NCI-H2081 treated with DMSO at 0.1 percent for 48 hours (cell line): ENCODE measurements around the gene PTS.

Experiments used
- DNase-seq: peaks from one replicate; lab custom pipeline; 2025; lab: John Stamatoyannopoulos, UW

PTS gene

DNA sequence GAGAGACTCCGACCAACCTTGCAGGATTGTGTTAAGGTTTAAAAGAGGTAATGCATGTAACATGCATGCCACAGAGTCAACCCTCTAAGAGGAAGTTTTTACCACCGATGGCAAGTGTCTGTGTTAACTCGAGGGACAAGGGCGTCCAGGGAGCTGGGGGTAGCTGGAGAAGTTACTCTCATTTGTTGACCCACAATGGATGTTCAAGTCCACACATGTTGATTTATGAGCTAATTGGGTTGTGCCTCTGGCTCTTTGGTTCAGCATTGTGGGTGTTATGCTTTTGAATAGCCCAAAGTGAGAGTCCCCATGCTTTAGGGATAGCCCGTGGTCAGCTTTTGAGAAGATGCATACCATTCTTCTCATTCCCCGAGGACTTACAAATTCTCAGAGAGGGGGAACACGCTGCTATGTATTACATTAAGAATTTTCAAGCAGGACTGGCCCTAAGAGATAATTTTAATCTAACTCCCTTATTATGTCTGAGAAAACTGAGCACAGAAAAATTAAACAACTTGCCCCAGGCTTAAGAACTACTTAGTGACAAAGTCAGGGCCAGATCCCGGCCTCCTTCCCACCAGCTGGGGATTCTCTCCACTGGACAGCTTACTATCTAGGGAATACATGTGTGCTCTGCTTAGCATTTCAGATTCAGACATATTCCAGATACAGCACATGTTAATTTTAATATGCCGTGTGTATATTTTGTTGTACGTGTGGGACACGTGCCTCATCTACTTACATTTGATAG, 39.6 kb downstream of the PTS start:
- no peak for DNase-seq

DNA sequence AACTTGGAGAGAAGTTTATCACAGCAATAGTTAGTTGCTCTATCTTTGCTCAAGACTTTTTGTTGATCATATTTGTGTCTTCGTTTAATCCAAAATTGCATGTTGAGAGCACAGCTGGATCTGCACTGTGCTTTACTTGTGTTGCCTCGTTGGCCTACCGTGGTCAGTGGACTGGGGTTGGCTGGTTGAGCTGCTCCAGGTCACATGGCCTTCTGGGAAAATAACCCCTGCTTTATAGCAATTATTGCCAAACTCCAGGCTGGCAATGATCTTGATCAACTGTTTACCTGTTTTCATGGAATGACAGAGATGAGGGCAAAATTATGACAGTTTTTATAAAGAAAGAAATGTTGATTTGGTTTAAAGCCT, 40.2 kb downstream of the PTS start:
- no peak for DNase-seq

DNA sequence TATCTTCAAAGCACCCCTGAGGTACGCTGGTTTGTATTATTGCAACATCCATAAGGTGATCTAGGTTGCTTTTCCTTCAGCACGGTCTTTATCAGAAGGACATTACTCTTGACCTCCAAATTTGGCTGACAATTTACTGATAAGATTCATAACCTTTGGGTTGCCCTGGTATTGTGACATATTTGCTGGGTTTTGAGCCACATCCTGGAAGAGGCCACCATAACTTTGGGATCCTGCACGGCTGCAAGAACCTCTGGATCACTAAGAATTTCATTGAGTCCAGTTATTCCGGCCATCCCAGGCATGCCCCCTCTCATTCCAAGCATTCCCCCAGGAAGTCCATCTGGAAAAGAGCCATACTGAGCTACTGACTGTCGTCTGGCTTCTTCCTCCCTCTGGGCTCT, 41.0 kb downstream of the PTS start:
- DNase-seq, result no peak

DNA sequence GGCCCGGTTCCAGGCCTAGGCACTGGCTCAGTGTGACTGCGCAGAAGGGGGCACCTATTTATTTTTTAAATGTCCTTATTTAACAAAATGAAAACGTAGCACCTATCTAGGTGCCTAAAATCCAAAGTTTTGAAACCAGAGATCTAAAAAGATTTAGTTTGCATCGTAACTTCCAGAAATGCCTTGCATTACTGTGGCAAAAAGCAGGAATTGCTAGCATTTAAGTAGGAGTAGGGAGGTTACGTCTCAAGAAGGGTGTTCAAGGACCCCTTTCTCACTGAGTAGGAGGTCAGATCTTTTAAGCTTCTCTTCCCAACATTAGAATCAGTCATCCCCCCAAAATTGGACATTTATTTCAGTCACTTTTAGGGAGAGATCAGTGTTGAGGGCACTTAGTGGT, 42.2 kb downstream of the PTS start:
- DNase-seq, result no peak

DNA sequence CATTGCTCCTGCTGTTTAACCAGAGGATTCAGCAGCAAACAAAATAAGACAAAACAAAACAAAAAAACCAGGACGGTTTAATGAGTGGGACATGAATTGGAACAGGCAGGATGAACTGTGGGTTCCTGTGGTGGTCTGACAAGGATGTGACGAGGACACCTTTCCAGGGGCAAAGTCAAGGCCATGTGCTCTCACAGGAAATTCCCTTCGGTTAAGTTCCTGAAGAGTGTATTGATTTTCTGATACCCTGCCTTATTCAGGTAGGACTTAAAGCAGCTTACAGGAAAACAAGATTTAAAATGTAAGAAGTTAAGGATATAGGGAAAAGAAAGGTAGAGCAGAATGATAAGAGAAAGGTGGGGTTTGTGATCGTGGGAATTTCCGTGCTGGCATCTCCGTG, 42.9 kb downstream of the PTS start:
- no peak for DNase-seq

DNA sequence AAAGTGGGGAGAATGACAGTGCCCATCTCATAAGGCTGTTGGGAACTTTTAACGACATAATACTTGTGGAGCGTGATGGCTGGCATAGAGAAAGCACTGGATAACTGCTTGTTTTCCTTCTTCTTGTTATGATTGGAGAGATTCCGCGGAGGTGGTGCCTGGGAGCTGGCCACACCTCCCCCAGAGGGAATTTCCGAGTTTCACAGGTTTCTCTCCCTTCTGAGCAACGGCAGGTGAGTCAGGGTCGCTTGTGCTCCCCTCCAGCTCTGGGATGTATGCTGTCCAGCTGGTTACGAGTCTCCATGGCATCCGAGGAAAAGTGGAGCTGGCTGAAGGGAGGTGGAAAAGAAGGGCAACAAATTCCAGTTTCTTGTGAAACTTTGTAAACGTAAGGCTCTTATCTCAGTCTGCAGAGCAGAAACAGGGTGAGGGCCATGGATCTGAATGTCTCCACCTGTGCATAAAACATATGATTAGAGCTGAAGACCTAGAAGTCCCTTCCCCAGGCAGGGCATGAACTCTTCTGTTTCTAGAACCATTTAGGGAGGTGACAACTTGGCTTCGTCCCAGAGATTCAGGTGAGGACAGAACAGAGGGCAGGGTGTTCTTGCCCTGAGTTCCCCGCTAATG, 44.4 kb downstream of the PTS start:
- DNase-seq, result no peak

DNA sequence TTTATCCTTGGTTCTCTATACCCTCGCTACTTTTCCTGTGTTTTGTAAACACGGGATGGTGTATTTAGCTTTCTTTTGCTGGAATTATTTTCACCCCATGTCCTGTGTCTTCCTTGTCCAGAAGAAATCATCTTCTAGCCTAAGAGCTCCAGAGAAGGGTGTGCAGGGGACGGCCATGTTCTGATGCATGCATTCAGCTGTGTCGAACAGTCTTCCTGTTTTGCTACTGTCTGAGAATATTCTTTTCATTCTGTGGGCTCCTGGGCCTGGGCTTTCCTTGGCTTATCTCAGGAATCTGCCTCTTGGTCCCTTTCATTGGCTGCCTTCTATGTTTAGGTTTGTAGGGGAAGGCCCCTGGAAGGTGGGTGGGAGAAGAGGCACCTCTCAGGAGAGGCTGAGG, 45.0 kb downstream of the PTS start:
- DNase-seq, result no peak

DNA sequence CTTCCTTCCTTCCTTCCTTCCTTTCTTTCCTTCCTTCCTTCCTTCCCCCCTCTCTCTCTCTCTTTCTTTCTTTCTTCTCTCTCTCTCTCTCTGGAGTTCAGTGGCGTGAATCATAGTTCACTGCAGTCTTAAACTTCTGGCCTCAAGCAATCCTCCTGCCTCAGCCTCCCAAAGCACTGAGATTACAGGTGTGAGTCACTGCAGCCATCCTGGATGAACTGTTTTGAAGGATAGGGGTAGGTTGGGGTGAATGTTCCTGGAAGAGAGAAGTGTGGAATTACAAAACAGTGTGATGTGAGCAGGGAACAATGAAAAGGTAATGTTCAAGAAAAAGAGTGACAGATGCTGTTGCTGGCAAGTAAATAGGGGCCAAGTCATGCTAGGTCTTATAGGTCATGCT, 46.8 kb downstream of the PTS start:
- no peak for DNase-seq

DNA sequence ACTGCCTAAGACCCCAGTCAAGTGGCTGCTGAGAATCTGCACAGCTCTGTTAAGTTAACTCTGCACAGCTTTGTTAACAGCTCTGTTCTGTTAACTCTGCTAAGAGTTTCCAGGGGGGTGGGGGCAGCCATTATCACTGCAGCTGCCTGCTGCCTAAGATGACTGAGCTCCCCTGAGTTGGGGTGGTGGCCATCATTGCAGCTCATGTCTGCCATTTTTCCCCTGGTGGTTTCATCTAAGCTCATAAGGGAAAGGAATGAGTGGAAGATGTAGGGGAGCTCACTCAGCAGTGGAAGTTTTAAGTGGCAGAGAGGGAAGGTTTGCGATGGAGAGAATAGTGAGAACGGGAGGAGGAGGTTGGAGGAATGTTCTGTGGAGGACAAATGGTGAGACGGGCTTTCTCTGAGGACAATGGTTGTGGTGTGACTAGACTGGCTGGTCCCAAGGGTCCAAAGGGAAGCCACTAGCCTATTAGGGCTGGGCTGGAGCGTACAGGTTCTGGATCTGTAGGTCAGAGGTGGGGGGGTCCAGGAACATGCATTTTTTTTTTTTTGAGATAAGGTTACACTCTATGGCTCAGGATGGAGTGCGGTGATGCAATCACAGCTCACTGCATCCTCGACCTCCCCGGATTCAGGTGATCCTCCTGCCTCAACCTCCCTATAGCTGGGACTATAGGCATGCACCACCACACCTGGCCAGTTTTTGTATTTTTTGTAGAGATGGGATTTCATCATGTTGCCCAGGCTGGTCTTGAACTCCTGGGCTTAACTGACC, 48.0 kb downstream of the PTS start:
- DNase-seq, result no peak

DNA sequence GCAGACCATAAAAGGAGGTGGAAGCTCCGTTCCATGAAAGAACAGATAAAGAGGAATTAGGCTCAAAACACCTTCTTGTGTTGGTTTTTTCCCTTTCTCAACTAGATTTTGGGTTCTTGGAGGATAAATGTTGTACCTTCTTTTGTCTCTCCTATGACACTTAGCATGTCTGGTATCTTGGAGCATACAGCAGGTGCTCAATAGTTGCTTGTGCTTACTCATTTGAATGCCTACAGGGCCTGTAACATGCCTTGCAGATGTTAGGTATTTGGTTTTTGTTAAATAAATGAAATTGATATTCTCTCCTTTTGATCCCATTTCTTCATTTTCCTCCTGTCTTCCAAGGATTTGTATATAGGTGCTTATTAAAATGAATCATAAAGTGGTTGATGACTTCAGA, 50.8 kb downstream of the PTS start:
- DNase-seq, result no peak

DNA sequence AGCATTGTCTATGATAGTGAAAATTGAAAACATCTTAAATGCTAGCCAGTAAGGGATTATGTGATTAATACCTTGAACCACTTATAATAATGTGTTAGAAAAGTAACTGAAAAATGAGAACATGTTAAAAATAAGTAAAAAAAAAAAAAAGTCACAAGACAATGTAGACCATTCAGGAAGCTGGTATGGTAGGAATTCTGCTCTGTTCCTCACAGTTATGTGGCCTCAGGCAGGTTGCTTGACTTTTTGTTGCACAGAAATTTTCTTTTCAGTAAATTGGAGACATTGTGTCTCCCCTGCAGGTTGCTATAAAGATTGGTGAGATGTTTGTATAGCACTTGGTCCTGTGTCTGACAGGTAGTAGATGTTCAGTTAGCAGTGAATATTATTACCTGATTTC, 51.7 kb downstream of the PTS start:
- DNase-seq, result no peak

DNA sequence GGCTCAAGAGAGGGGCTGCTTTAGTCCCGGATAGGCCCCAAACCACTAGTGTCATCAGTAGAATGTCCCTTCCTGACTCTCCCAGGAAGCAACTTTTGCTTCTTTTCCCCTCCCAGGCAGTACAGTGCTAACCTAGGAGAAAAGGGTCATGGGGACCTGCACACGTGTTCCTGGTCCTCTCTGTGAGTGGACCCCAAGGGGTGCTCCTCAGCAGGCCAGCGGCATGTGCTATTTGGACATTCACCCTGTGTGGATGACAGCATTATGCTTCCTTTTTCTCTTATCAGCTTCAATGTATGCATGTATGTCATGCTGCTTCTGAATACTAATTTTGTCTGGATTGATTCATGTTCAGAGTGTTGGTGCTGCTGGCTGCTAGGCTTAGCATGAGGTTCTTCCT, 52.6 kb downstream of the PTS start:
- no peak for DNase-seq

DNA sequence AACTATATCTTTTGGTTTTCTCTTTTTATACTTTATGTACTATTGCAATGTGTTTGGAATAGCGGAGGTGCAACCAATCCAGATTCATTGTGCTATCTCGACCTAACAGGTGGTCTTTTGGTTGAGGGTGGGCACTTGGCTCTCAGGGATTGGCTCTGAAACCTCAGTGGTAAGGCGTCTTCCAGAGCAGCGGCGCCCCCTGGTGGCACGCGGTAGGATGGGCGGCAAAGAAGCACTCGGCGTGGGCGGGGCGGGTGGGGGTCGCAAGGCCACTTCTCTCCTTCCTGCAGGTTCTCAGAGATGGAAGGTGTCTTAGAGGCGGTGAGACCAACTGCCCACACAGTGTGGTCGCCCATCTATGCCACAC, 53.7 kb downstream of the PTS start:
- peak; percentile 36 for DNase-seq

DNA sequence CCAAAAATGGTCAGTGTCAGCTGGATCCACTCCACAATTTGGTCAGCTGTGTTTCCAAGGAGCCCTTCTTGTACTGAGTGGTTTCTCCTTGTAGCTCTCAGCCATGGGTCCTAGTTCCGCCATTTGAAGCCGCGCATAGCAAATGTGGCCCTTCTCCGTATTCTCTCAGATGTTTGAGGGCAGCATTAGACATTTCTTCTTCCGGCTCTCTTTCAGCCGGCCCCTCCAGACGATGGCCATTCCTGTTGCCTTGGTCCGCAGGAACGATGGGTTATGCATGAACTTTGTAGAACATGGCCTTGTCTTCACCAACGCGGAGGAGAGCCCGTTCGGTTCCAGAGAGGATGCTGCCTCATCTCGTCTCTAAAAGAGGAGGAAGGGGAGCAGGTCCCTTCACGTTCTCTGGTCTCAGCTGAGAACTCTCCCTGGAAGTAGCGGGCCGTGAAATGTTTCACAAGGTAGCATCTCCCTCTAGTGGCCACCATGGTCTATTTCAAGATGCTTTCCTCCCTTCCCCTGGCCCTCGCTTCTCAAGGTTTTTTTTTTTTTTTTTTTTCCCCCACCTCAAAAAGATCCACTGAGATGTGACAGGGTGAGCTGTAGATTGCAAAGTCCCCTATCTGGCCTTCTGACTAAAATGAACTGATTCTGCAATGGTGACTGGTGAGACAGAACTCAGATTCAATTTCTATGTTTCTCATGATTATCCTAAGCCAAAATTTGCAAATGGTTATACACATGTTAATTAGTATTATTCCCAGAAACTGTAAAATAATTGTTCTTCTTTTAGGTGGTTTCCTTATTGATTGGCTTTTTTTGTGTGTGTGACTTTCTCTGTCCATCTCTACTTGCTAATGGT, 54.3 kb downstream of the PTS start:
- DNase-seq, result no peak

DNA sequence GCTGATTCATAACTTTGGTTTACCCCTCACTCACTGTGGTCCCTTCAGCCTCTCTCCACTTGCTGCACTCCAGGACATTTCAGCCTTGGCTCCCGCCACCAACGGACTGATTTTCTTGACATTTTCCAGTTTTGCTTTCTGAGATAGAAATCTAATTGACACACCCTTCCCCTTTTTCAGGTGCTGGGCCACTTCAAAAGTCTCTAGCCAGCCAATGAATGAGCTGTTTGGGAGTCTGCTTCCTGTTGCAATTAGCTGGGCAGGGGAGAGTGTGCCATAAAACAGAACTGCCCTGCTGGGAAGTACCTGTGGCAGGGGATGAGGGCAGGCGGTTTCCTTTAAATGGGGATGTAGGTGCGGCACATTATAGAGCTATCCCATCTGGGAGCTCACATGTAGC, 55.5 kb downstream of the PTS start:
- no peak for DNase-seq
